NCI-H2171 (cell line): ENCODE data around the gene TMEM51.
"Not testable (repeated sequence)": the region's sequence is repeated elsewhere in the genome, so short reads cannot be mapped to it uniquely, and the experiment has no call there.

Experiments
- DNase-seq: peaks from one replicate; lab custom pipeline; 2025; lab: John Stamatoyannopoulos, UW

Gene TMEM51

DNA sequence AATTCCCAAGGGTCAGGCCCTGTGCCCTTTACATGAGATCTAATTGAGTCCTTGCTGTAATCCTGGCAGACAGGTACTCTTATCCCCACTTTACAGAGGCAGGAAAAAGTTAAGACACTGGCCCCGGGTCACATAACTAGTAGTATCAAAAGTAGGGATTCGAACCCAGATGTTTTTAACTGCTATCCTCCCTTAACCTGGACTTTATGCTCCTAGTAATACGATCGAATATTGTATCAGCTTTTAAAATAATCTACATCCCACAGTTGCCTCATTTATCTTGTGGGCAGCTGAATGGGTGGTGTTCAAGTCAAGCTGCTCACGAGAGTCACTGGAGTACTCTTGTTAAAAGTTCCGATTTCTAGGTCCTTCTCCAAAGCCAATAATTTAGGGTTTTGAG lies 25.5 kb upstream of the TMEM51 start:
- DNase-seq, result no peak

DNA sequence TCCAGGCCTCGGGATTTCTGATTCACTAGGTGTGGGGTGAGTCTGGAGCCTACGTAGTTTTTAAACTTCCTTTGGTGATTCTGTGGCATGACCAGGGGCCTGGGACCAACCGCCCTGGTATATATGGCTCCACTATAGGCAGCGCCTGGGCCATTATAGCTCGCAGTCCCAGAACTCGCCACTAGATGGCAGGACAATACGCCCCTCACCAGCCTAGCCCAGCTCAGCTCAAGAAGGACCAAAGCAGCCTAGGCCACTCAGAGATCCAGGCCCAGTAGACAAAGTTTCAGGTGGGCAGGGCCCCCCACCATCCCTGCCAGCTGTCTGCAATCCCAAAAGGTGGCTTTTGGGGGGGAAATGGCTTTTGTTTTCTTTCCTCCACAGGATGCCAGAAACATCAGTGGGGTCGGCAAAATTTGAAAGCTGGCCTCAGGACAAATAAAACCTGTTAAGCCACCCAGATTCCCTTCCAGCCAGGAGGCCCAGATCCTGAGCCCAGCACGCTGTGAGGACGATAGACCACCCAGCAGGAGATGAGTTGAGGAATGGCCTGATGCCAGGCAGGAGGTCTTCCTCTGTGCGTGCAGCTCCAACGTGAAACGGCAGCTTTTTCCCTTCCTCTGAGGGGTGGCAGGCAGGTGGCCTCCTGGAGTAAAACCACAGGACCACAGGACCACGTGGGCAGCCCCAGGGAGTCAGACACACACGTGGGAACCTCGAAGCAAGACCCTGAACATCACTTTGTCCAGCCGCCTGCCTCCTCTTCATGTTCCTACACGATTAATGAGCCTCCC lies 24.8 kb upstream of the TMEM51 start:
- DNase-seq, result peak; percentile 41

DNA sequence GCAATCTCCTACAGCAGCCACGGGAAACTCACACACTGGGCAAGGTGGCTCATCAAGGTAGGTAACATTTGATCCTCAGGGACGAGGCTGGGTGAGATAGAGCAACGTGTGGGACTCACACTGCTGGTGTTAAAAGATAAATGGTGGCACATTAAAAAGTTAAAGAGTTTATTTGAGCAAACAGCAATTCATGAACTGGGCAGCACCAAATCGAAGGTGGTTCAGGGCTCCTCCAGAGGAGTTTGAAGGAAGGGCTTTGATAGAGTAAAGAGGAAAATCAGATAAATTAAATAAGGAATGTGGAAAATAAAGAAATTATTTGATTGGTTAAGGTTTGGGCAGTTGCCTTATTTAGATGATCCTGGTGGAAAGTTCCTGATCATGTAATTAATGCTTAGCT lies 23.6 kb upstream of the TMEM51 start:
- DNase-seq, result no peak

DNA sequence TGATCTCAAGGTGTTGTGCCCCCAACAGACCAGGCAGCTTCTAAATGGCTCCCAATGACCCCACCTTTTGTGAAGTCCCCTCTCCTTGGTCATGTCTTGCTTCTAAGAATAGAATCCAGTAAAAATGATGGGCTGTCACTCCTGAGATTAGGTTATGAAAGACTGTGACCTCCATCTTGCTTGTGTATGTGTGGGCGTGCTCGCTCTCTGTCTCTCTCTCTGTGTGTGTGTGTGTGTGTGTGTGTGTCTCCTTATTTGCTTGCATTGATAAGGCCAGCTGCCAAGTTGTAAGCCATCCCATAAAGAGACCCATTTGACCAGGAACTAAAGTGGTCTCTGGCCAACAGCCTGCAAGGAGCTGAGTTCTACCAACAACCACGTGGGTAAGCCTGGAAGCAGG lies 22.9 kb upstream of the TMEM51 start:
- no peak for DNase-seq

DNA sequence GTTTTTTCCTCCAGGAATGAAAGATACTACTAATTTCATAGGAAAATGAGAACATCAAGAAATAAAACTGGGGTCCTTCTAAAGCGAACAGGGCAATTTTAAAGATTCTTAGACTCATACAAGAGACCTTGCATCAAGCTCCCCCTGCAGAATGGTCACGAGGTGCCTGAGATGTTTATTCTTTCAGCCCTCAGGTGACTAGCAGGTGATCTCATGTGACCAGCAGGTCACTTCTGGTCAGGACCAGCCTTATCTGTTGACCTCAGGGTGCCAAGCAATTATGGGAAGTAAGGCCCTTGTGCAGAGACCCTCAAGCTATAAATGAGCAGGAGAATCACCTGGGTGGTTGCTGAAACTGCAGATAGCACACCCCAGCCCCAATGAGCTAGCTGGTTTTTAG lies 20.6 kb upstream of the TMEM51 start:
- no peak for DNase-seq

DNA sequence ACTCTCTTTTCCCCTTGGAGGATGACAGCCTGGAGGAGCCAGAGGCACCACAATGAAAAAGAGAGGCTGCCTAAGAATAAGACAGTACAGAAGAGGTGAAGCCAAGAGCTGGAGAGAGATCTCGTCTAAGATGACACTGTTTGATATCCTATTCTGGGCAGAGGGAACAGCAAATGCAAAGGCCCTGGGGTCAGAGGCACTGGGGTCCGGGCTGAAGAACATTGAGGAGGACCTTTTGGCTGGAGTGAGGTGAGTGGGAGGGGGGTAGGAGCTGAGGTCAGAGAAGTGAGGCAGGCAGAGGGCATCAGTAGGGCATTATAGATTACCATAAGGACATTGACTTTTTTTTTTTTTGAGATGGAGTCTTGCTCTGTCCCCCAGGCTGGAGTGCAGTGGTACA lies 19.3 kb upstream of the TMEM51 start:
- DNase-seq, result no peak

DNA sequence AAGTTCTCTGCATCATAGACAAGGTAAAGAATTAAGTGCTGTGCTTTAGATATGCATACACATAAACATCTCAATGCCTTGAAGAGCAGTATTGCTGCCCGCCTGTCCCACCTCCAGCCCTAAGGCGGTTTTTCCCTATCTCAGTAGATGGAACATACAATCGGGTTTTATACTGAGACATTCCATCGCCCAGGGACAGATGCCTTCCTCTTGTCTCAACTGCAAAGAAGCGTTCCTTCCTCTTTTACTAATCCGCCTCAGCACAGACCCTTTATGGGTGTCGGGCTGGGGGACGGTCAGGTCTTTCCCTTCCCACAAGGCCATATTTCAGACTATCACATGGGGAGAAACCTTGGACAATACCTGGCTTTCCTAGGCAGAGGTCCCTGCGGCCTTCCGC lies 17.9 kb upstream of the TMEM51 start:
- DNase-seq, result not testable (repeated sequence)

DNA sequence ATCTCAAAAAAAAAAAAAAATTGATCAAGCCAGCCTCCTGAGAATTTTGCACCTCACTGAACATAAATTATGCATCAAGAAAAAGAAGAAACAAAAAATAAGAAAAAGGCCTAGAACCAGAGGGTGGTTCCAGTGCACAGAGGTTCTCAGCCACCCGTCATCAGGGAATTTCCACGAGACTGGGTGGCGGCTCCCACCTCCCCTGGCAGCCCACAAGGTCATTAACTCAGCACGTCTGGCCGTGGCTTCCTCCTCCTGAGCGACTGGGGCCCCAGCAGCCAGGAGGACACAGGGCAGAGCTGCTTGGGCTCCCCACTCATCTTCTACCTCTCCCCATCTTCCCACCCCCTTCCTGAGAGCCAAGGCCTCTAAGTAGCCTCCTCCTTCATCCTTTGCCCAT lies 15.7 kb upstream of the TMEM51 start:
- DNase-seq, result no peak

DNA sequence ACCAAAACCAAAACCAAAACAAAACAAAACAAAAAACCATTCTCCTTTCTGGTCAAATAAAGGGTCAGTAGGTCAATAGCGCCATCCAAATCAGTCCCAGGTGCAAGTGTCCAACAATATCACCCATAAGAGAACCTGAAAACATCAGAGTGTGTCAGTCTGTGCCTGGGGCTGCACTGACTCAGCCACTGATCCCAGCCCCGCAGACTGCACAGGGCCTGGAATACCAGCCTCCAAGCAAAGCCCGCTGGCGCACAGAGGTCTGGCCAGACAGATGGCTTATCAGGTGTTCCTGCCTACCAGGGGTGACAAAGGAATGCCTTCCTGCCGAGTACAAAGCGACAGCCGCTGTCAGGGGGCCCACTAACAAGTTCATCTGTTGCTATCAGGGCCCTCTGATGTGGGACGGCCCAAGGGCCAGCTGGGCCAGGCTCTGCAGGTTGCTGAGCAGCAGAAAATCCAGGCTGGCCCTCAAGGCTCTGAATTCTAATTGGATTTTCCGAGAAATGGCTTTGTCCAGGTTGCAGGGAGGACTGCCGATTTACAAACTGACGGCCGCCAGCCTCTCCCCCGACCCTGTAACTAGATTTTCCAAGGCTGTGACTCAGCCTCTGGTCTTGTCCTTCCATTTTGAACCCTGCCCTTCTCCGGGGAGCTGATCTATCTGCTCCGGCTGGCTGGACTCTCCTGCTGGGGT lies 13.7 kb upstream of the TMEM51 start:
- peak; percentile 87 for DNase-seq

DNA sequence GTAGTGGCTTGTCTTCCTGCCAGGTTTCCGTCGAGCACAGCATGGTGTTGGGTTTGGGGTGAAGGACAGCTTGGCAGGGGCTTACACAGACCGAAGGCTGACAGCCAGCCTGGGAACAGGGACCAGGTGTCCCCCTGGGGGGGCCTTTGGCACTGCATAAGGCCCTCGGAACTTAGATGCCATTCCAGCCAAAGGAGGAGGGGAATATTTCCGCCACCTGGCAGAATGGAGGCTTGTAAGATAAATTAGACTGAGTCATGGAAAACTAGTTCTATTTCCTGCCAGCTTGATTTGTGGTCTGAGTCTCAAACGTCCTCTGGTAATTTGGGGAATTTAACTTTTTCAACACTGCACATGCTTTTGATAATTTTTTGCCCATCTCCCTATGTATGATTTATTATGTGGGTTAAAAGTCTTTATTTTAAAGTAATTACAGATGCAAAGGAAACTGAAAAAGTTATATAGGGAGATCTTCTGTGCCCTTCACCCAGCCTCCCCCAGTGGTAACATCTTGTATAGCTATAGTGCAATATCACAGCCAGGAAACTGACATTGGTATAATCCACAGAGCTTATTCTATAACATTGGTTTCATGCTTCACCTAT lies 11.5 kb upstream of the TMEM51 start:
- DNase-seq, result no peak

DNA sequence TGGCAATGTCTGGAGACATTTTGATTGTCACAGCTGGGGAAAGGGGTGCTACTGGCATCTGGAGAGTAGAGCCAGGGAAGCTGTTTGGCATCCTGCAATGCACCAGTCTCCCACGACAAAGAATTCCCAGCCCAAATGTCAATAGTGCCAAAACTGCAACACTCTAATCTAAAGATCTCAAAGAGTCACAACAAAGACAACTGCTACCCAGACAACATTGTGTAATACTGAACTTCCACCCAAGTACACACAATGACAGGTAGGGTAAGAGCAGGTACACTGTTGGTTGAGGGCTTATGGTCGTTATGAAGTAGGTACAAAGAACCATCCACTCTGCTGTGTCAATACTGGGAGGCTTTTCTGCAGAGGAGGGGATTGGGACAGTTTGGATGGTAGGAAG lies 8.2 kb upstream of the TMEM51 start:
- DNase-seq, result no peak

DNA sequence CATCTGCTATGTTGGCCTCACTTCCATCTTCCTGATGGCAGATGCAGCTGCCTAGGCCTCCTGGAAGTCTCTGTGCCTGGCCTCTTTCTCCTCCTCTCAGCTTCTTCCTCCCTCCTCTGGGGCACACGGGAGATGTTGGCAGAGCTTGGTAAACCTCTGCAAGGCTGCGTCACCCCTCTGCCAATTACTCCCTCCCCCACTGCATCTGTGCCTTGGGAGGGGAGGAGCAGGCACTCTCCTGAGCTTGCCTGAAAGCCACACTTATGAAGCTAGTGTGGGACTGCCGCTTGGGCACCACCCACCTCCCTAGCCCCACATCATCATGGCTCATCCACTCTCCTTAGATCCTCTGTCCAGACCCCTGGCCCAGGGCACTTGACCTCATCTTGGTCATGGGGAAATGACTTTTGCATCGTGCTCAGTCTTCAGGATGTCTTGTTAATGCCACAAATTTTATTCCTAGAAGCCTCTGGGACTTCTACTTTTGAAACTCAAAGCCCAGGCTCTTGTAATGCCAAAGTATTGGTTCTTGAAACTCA lies 7.3 kb upstream of the TMEM51 start:
- no peak for DNase-seq

DNA sequence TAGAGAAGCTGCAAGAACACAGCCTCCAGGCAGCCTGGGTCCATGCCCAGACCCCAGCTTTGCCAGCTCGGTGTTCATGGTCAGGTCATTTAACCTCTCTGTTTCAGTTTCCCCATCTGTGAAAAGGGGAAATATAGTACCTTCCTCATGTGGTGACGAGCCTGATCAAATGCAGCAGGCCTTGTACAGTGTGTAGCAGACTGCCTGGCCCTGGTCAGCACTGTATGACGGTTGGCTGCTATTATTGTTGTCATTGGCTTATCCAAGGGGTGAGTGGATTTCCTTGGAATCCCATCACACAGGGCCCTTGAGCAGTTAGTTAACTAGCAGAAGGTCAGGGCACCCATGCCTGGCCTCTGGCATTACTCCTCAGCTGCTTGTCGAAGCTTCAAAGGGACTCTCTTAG lies 6.6 kb upstream of the TMEM51 start:
- DNase-seq, result no peak

DNA sequence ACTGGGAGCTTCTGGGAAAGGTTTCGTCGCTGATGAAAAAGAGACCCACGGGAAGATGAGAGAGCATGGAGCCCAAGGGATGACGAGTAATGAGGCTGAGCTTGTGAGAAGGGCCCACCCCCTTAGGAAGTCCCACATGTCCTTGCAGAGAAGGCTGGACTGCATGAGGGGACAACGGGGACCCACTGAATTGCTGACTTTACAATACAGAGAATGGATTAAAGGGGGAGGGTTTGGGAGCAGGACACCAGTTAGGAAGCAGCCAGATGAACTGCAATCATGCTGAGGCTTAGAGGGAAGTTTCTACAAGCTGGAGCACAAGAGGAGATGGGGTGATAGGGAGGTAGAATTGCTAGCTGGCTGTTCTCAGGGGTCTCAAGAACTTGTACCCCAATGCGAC lies 5.5 kb upstream of the TMEM51 start:
- no peak for DNase-seq

DNA sequence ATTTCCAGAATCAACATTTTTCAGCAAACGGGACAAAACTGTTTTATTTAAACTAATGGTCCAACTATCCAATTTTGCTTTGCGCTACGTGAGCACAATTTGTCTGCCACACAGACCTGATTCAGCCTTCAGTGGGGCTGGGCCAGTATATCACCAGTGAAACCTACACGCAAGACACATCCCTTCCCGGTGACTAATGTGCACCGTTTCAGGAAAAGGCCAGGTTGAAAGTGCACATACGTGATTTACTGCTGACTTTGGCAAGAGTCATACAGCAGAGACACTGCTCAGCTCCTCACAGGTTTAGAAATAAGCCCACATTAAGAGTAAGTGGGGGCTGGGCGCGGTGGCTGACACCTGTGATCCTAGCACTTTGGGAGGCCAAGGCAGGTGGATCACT lies 5.1 kb upstream of the TMEM51 start:
- no peak for DNase-seq

DNA sequence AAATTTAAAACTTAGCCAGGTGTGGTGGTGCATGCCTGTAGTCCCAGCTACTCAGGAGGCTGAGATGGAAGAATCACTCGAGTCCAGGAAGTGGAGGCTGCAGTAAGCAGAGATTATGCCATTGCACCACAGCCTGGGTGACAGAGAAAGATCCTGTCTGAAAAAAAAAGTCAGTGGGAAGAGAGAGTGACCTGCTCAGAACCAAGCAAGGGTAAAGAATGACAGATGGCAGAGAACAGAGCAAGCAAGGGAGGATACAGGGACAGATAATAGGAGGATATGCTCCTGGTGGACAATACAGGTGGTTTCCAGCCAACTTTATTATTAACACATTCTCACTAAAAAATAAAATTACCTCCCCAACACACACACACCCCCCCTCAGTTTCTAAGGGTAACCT lies 4.6 kb upstream of the TMEM51 start:
- DNase-seq, result peak; percentile 16

DNA sequence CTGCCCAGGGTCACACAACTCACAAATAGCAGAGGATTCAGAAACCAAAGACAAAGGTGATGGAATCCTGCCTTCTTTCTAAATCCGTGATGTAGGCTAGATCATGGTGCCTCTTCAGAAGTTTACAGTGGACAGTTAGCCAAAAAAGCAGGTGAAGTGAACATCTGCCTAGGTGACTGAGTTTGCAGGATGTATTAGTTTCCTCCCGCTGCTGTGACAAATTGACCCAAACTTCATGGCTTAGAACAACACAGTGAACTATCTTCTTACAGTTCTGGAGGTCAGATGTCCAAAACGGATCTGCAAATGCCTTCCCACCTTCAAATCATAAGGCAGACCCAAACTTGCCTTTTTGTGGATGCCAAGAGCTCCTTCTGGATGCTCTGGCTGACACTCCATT lies 3.2 kb upstream of the TMEM51 start:
- no peak for DNase-seq

DNA sequence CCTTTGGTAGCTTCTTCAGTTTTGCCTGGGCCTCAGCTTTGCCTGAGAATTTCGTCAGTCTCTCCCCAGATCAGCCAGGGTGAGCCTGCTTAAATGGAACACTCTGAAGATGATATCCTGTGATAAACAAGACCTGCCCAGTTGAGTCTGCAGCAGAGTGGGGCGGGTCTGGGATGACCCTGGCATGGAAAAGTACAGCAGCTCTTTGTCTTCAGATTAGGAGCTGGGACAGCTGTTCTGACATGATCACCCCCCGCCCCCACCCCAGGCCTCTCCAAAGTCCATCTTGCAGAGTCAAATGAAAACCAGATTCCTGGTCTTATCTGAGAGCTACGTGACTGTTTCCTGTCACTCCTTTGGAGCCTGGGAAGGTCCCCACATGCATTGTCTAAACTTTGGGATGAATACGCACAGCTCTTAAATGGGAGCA lies 2.2 kb upstream of the TMEM51 start:
- DNase-seq, result no peak

DNA sequence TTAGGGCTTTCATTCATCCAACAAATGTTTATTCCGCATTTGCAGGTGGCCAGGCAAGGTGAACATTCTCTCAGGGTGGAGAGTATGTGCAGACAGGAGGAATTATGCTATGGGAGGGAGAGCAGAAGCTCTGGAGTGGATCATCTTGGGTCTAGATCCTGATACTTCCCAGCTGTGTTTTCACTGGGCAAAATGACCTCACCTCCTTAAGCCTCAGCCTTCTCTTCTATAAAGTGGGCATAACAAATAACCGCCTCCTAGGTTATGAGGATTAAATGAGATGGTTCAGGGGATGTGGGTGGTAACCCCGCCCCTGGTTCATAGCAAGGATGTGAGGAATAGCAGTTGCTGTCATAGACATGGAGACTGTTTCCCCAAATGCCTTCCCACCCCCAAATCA lies 1.7 kb upstream of the TMEM51 start:
- no peak for DNase-seq

DNA sequence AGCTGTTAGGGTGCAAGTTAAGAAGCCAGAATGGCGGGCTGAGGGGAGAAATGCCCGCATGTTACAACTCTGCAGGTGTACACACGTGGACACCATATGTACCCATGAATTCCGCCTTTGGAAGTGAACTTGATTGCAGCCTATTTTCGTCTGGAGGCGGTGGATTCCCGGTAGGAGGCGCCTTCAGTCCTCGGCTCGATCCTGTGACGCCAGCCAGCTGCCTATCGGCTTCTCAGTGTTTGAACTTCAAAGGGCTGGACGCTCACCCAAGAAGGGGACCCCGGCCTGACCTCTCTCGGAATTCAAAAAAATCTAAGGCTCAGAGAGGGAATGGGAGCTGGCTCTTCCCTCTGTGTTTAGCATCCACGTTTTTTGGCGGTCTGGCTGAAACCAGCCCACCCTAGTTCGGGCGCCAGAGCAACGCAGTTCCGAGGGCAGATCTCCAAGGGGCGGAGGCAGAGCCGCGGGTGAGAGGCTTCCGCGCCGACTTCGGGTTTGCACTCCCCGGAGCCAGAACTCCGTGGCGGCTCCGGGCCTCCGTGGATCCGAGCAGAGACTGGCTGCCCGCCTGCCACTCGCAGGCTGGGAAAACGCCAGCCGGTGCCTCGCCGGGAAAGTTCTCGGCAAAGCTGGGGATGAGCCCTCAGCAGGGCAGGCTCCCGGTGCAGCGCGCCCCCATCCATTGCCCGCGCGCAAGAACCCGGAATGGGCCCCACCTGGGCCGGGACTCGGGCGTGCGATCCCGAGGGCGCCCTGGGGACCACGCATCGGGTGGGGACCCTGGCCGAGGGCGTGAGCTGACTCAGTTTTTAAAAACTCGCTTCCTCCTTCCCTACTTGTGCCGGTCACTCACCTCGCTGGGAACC lies 996 bp upstream of the TMEM51 start:
- DNase-seq, result peak; percentile 80

DNA sequence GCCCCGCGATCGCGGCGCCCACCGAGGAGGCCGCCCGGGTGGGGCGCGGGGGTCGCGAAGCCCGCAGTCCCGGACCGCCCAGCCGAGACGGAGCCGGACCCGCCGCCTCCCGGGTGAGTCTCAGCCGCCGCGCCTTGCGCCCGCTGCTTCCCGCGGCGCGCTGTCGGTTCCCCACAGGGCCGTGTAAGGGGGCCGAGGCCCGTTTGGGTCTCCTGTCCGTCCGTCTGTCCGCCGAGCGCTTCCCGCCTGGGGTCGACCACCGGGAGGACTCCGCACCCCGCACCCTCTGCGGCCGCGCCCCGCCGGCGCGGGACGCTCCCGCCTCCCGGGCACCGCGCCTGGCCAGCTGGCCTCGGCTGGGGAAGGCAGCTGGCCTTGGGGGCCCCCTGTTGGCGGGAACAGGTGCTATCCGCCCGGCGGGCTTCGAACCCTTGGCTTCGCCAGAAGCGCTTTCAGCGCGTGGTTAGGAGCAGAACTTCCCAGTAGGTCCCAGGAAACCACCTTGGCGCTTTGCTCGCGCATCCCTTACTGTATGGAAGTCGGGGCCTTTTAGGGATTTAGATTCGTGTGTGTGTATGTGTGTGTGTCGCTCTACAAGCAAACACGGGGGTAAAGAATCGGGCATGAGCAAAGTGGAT lies 414 bp downstream of the TMEM51 start:
- peak; percentile 53 for DNase-seq
